ENCODE measurements around the gene NBPF9. TPM values are rescaled to one million over a fixed set of nuclear protein-coding genes. Genes with fewer than 3 reads are reported as not detected.
"Not testable (repeated sequence)": the region's sequence is repeated elsewhere in the genome, so short reads cannot be mapped to it uniquely, and the experiment has no call there.

The NBPF9 gene
- total RNA-seq, 1 donor = 19.9 TPM

DNA sequence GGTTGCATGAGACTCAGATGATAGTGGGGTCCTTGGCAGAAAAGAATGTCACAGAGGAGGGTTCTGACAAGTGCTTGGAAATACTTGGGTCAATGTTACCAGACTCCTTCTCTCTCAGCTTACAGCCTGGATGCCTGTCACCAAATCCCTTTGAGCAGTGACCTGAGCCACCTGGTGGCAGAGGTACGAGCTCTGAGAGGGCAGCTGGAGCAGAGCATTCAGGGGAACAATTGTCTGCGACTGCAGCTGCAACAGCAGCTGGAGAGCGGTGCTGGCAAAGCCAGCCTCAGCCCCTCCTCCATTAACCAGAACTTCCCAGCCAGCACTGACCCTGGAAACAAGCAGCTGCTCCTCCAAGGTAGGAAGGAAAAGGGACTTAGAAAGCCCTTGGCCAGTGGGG lies 79.0 kb downstream of the NBPF9 start:
- DNase-seq (ENCODE audit: insufficient read length, low spot score, missing footprints); H4K20me1 ChIP-seq (ENCODE audit: insufficient read depth, low read length); H3K27me3 ChIP-seq (ENCODE audit: insufficient read depth, low read length): not testable (repeated sequence)

GRCh38 chr1:149018577-149018976 lies 84.8 kb downstream of the NBPF9 start:
- DNase-seq (ENCODE audit: insufficient read length, low spot score, missing footprints); H3K27ac ChIP-seq (ENCODE audit: low read depth, low read length); H3K4me2 ChIP-seq (ENCODE audit: insufficient read depth, low read length); H3K9me3 ChIP-seq (ENCODE audit: low read depth, low read length); H3K4me3 ChIP-seq (ENCODE audit: insufficient read depth, low read length); H3K79me2 ChIP-seq (ENCODE audit: insufficient read depth, low read length); H4K20me1 ChIP-seq (ENCODE audit: insufficient read depth, low read length); H2AFZ ChIP-seq (ENCODE audit: low read length); H3K4me1 ChIP-seq (ENCODE audit: insufficient read depth, low read length); H3K27me3 ChIP-seq (ENCODE audit: insufficient read depth, low read length); H3K36me3 ChIP-seq (ENCODE audit: insufficient read depth, low read length): not testable (repeated sequence)

More for the DNA sequence above, 79.0 kb downstream of the NBPF9 start:
- not testable (repeated sequence) for H3K36me3 ChIP-seq (ENCODE audit: insufficient read depth, low read length); H3K9me3 ChIP-seq (ENCODE audit: low read depth, low read length); H3K27ac ChIP-seq (ENCODE audit: low read depth, low read length); H2AFZ ChIP-seq (ENCODE audit: low read length); H3K4me3 ChIP-seq (ENCODE audit: insufficient read depth, low read length); H3K4me2 ChIP-seq (ENCODE audit: insufficient read depth, low read length); H3K4me1 ChIP-seq (ENCODE audit: insufficient read depth, low read length); H3K79me2 ChIP-seq (ENCODE audit: insufficient read depth, low read length)

GRCh38 chr1:149016626-149017025 lies 86.7 kb downstream of the NBPF9 start:
- H3K79me2 ChIP-seq (ENCODE audit: insufficient read depth, low read length); H3K4me3 ChIP-seq (ENCODE audit: insufficient read depth, low read length); DNase-seq (ENCODE audit: insufficient read length, low spot score, missing footprints); H3K4me2 ChIP-seq (ENCODE audit: insufficient read depth, low read length); H2AFZ ChIP-seq (ENCODE audit: low read length); H3K36me3 ChIP-seq (ENCODE audit: insufficient read depth, low read length); H3K27me3 ChIP-seq (ENCODE audit: insufficient read depth, low read length); H3K27ac ChIP-seq (ENCODE audit: low read depth, low read length); H3K4me1 ChIP-seq (ENCODE audit: insufficient read depth, low read length); H3K9me3 ChIP-seq (ENCODE audit: low read depth, low read length); H4K20me1 ChIP-seq (ENCODE audit: insufficient read depth, low read length): not testable (repeated sequence)

GRCh38 chr1:149015522-149015921 lies 87.8 kb downstream of the NBPF9 start:
- H3K36me3 ChIP-seq (ENCODE audit: insufficient read depth, low read length); H3K27me3 ChIP-seq (ENCODE audit: insufficient read depth, low read length); DNase-seq (ENCODE audit: insufficient read length, low spot score, missing footprints); H3K4me2 ChIP-seq (ENCODE audit: insufficient read depth, low read length); H3K4me3 ChIP-seq (ENCODE audit: insufficient read depth, low read length); H4K20me1 ChIP-seq (ENCODE audit: insufficient read depth, low read length); H3K9me3 ChIP-seq (ENCODE audit: low read depth, low read length); H2AFZ ChIP-seq (ENCODE audit: low read length); H3K27ac ChIP-seq (ENCODE audit: low read depth, low read length); H3K79me2 ChIP-seq (ENCODE audit: insufficient read depth, low read length); H3K4me1 ChIP-seq (ENCODE audit: insufficient read depth, low read length): not testable (repeated sequence)

- not testable (repeated sequence) for H3K27me3 ChIP-seq (ENCODE audit: insufficient read depth, low read length); DNase-seq (ENCODE audit: insufficient read length, low spot score, missing footprints); H3K9me3 ChIP-seq (ENCODE audit: low read depth, low read length); H3K4me1 ChIP-seq (ENCODE audit: insufficient read depth, low read length); H3K4me3 ChIP-seq (ENCODE audit: insufficient read depth, low read length); H3K27ac ChIP-seq (ENCODE audit: low read depth, low read length); H4K20me1 ChIP-seq (ENCODE audit: insufficient read depth, low read length); H3K4me2 ChIP-seq (ENCODE audit: insufficient read depth, low read length); H3K79me2 ChIP-seq (ENCODE audit: insufficient read depth, low read length); H3K36me3 ChIP-seq (ENCODE audit: insufficient read depth, low read length); H2AFZ ChIP-seq (ENCODE audit: low read length)
These were observed 89.8 kb downstream of the NBPF9 start for GRCh38 chr1:149013513-149013912.

- H3K4me3 ChIP-seq (ENCODE audit: insufficient read depth, low read length); H3K36me3 ChIP-seq (ENCODE audit: insufficient read depth, low read length); H3K27ac ChIP-seq (ENCODE audit: low read depth, low read length); H3K79me2 ChIP-seq (ENCODE audit: insufficient read depth, low read length); DNase-seq (ENCODE audit: insufficient read length, low spot score, missing footprints); H3K9me3 ChIP-seq (ENCODE audit: low read depth, low read length); H3K4me1 ChIP-seq (ENCODE audit: insufficient read depth, low read length); H2AFZ ChIP-seq (ENCODE audit: low read length); H3K4me2 ChIP-seq (ENCODE audit: insufficient read depth, low read length); H4K20me1 ChIP-seq (ENCODE audit: insufficient read depth, low read length); H3K27me3 ChIP-seq (ENCODE audit: insufficient read depth, low read length): not testable (repeated sequence)
These were observed 90.8 kb downstream of the NBPF9 start for GRCh38 chr1:149012599-149012998.

DNA sequence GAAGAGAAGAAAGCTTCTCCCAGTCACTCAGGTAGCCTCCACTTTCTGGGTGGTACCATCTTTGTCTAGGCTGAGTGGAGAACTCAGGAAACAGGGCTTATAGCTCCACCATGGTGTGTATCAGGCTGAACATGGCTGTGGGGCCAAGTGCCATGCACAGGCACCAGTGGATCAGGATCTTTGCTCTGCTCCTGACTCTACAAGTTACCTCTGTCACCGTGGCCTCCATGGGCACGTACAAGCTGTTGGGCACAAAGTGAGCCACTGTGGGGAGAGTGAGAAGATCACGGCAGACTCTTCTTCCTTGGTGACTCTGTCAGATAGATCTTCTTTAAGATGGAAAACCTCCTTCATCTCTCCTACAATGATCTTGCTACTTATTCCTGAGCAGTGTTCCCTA lies 93.6 kb downstream of the NBPF9 start:
- H4K20me1 ChIP-seq (ENCODE audit: insufficient read depth, low read length); H2AFZ ChIP-seq (ENCODE audit: low read length); H3K4me2 ChIP-seq (ENCODE audit: insufficient read depth, low read length); H3K79me2 ChIP-seq (ENCODE audit: insufficient read depth, low read length); H3K4me3 ChIP-seq (ENCODE audit: insufficient read depth, low read length); H3K9me3 ChIP-seq (ENCODE audit: low read depth, low read length); DNase-seq (ENCODE audit: insufficient read length, low spot score, missing footprints); H3K27ac ChIP-seq (ENCODE audit: low read depth, low read length); H3K27me3 ChIP-seq (ENCODE audit: insufficient read depth, low read length); H3K36me3 ChIP-seq (ENCODE audit: insufficient read depth, low read length); H3K4me1 ChIP-seq (ENCODE audit: insufficient read depth, low read length): not testable (repeated sequence)

DNA sequence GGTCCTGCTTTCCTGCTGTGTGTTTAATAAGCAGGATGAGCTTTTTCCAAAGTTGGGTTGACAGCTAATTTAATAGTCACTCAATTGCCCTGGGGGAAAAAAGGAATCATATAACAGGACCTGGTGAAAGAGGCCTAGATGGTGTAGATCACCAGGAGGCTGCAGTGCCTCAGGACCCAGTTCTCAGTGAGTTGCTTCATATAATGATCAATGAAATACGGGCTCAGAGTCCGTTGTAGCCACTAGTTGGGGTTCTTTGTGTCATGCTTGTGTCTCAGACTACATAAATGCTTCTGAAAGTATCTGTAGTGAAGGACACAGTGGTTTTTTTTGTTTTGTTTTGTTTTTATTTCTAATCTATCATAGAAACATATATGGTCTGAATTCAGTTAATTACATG lies 94.6 kb downstream of the NBPF9 start:
- H3K27ac ChIP-seq (ENCODE audit: low read depth, low read length); H3K4me1 ChIP-seq (ENCODE audit: insufficient read depth, low read length): not testable (repeated sequence)

DNA sequence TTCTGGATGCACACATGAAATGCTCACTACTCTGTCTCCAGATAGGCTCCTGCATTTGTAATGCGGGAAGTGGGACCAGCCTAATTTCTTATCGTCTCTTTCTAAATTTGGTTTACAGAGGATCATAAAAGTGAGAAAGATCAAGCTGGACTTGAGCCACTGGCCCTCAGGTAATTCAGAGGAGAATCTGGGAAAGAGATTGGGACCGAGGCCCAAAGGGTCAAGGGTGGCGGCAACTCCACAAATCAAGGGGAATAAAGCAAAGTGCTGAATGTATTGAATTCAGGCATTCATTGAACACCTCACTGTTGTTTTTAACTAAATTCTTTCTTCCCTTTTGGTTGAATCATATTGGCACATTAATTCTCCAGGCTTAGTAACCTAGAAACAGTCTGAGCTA lies 95.0 kb downstream of the NBPF9 start:
- H3K4me2 ChIP-seq (ENCODE audit: insufficient read depth, low read length); H3K9me3 ChIP-seq (ENCODE audit: low read depth, low read length); H3K27ac ChIP-seq (ENCODE audit: low read depth, low read length); H3K36me3 ChIP-seq (ENCODE audit: insufficient read depth, low read length); H3K4me1 ChIP-seq (ENCODE audit: insufficient read depth, low read length); H3K79me2 ChIP-seq (ENCODE audit: insufficient read depth, low read length); H4K20me1 ChIP-seq (ENCODE audit: insufficient read depth, low read length); H2AFZ ChIP-seq (ENCODE audit: low read length); DNase-seq (ENCODE audit: insufficient read length, low spot score, missing footprints); H3K4me3 ChIP-seq (ENCODE audit: insufficient read depth, low read length); H3K27me3 ChIP-seq (ENCODE audit: insufficient read depth, low read length): not testable (repeated sequence)

More for the DNA sequence above, 94.6 kb downstream of the NBPF9 start:
- DNase-seq (ENCODE audit: insufficient read length, low spot score, missing footprints); H3K79me2 ChIP-seq (ENCODE audit: insufficient read depth, low read length); H3K4me3 ChIP-seq (ENCODE audit: insufficient read depth, low read length); H3K4me2 ChIP-seq (ENCODE audit: insufficient read depth, low read length); H2AFZ ChIP-seq (ENCODE audit: low read length); H4K20me1 ChIP-seq (ENCODE audit: insufficient read depth, low read length); H3K9me3 ChIP-seq (ENCODE audit: low read depth, low read length); H3K27me3 ChIP-seq (ENCODE audit: insufficient read depth, low read length); H3K36me3 ChIP-seq (ENCODE audit: insufficient read depth, low read length): not testable (repeated sequence)
